Stomach smooth muscle (tissue), 2 donors: ENCODE results near the gene DIDO1.

Source experiments
- H3K27ac ChIP-seq: one replicate; pipeline ENCODE4 v1.7.0; 2013; ENCODE audit warnings: mild to moderate bottlenecking, low read length, inconsistent platforms
- H3K27me3 ChIP-seq, 2 donors: one replicate each; pipeline ENCODE4 v1.7.0; 2013; ENCODE audit warnings: low read length in 2 of 2; ENCODE audit not compliant: insufficient read depth in 2 of 2, control insufficient read depth in 1 of 2
- H3K36me3 ChIP-seq, 2 donors: one replicate each; pipeline ENCODE4 v1.7.0; 2013; ENCODE audit warnings: low read length in 2 of 2; ENCODE audit not compliant: control insufficient read depth in 2 of 2, insufficient read depth in 2 of 2
- H3K4me1 ChIP-seq: one replicate; pipeline ENCODE4 v1.7.0; 2013; ENCODE audit warnings: low read length; ENCODE audit not compliant: control insufficient read depth, insufficient read depth
- H3K4me3 ChIP-seq, 2 donors: one replicate each; pipeline ENCODE4 v1.7.0; 2013; ENCODE audit warnings: low read length in 2 of 2
- H3K9ac ChIP-seq, 2 donors: one replicate each; pipeline ENCODE4 v1.7.0; 2013; ENCODE audit warnings: low read length in 2 of 2, mild to moderate bottlenecking in 1 of 2
- H3K9me3 ChIP-seq, 2 donors: one replicate each; pipeline ENCODE4 v1.7.0; 2013; ENCODE audit warnings: low read length in 2 of 2; ENCODE audit not compliant: control insufficient read depth in 2 of 2
- donor health status: healthy.
- donor health status: Pancreatic carcinoma.

The DIDO1 gene

GRCh38 chr20:62836967-62837490 lies 89.3 kb downstream of the DIDO1 start:
- H3K4me1 ChIP-seq, result peaks cover 3% of the 10 kb centered on the region
- H3K27ac ChIP-seq, result no peak overlapping the region
- no peaks in the 10 kb centered on the region for H3K9me3 ChIP-seq
- H3K4me3 ChIP-seq, result no peak overlapping the region
- H3K27me3 ChIP-seq, result peaks cover 0 to 9% of the 10 kb centered on the region in 2 donors
- H3K9ac ChIP-seq, result no peak overlapping the region
- H3K36me3 ChIP-seq, result no peaks in the 10 kb centered on the region

DNA sequence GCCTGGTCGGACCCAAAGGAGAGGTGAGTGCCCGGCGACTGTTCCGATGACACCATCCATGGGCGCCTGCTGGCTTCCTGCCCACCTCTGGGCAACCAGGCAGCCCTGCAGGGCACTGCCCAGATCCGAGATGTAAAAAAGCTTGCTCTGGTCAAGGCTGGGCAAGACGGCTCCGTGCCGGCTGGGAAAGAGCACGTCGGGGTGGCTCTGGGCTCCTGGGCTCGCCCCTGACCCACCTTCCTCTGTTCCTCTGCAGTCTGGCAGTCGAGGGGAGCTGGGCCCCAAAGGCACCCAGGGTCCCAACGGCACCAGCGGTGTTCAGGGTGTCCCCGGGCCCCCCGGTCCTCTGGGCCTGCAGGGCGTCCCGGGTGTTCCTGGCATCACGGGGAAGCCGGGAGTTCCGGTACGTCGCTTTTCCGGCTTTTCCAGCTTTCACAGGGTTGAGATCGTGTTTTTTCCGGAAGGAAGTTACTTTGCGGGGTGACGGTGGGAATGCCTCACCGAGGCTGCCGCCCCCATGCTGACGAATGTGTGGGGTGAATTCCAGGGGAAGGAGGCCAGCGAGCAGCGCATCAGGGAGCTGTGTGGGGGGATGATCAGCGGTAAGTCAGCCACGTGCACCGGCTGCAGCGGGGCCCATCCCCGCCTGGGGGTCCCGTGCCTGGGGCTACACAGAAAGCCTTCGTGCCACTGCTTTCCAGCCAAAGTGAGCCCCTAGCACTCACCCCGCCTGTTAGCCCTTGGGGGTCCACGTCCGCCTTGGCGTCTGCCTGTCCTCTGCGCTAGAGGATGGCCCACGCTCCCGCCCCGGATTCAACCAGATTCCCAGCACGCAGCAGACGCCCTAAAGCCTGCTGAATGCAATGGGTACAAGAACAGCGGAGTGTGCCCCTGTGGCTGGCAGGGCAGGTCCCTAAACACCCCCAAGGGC lies 90.1 kb downstream of the DIDO1 start:
- H3K36me3 ChIP-seq, result no peaks in the 10 kb centered on the region
- peaks cover 8% of the 10 kb centered on the region for H3K4me1 ChIP-seq
- H3K4me3 ChIP-seq, result no peak overlapping the region
- H3K27me3 ChIP-seq, result peaks cover 0 to 9% of the 10 kb centered on the region in 2 donors
- H3K27ac ChIP-seq, result no peak overlapping the region
- H3K9ac ChIP-seq, result no peak overlapping the region
- no peaks in the 10 kb centered on the region for H3K9me3 ChIP-seq

GRCh38 chr20:62834967-62835730 lies 91.2 kb downstream of the DIDO1 start:
- no peak overlapping the region for H3K27ac ChIP-seq
- H3K27me3 ChIP-seq, result peaks cover 0 to 9% of the 10 kb centered on the region in 2 donors
- no peak overlapping the region for H3K4me3 ChIP-seq
- H3K4me1 ChIP-seq, result peaks cover 8% of the 10 kb centered on the region
- no peaks in the 10 kb centered on the region for H3K36me3 ChIP-seq
- no peaks in the 10 kb centered on the region for H3K9me3 ChIP-seq
- H3K9ac ChIP-seq, result no peak overlapping the region

DNA sequence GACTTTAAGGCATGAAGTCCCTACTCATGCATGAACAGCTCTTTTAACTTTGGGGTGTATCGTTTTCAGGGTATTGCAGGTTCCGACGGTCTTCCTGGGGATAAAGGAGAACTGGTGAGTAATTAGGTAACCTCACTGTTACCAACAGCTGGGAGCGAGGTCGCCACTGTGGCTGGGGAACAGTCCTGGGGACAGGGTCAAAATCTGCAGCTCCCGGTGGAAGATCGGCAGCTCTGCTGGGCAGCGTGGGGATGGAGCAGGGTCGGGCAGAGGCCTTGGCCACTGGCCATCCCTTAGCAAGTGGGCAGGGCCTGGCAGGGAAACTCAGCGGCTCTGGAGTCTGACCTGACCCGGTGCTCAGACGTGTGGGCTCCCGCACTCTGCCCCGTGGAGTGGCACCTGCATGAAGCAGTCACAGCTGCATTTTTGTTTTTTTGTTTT lies 93.3 kb downstream of the DIDO1 start:
- H3K27ac ChIP-seq, result no peak overlapping the region
- peaks cover 0 to 6% of the 10 kb centered on the region in 2 donors for H3K27me3 ChIP-seq
- H3K4me1 ChIP-seq, result peaks cover 8% of the 10 kb centered on the region
- no peak overlapping the region for H3K4me3 ChIP-seq
- H3K36me3 ChIP-seq, result no peaks in the 10 kb centered on the region
- no peak overlapping the region for H3K9ac ChIP-seq
- H3K9me3 ChIP-seq, result no peaks in the 10 kb centered on the region

- Histone ChIP-seq H3K27ac (no peak overlapping the region), H3K4me3 (no peak overlapping the region), H3K9ac (no peak overlapping the region)
Measured at GRCh38 chr20:62832212-62832922, 93.9 kb downstream of the DIDO1 start.

GRCh38 chr20:62831854-62832211 lies 94.5 kb downstream of the DIDO1 start:
- Histone ChIP-seq H3K36me3 (no peaks in the 10 kb centered on the region), H3K9ac (no peak overlapping the region), H3K27me3 (peaks cover 0 to 6% of the 10 kb centered on the region in 2 donors), H3K4me1 (peaks cover 8% of the 10 kb centered on the region), H3K27ac (no peak overlapping the region), H3K9me3 (no peaks in the 10 kb centered on the region), H3K4me3 (no peak overlapping the region)

More at GRCh38 chr20:62832212-62832922, 93.9 kb downstream of the DIDO1 start:
- H3K9me3 ChIP-seq, result no peaks in the 10 kb centered on the region
- H3K36me3 ChIP-seq, result no peaks in the 10 kb centered on the region
- H3K4me1 ChIP-seq, result peaks cover 8% of the 10 kb centered on the region
- H3K27me3 ChIP-seq, result peaks cover 0 to 6% of the 10 kb centered on the region in 2 donors

DNA sequence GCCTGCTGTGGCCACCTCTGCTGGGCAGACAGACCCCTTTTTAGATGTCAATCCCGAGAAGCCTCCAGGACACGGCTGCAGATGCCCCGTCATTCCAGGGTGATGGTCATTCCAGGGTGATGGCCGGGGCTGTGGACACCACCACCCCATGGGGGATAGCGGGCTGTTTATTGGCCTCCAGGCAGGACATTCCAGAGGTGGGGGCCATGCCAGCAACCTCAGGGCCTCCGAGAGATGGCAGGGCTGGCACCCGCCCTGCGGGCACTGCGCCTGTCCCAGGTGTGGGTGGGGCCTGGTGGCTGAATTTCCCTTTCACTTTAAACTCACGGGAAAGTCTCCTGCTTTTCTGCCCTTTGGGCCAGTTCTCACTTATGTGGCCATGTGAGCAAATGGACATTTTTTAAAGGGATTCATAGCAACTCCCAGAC lies 94.9 kb downstream of the DIDO1 start:
- no peak overlapping the region for H3K4me3 ChIP-seq
- no peak overlapping the region for H3K9ac ChIP-seq
- peaks cover 8% of the 10 kb centered on the region for H3K4me1 ChIP-seq
- H3K9me3 ChIP-seq, result no peaks in the 10 kb centered on the region
- peaks cover 0 to 2% of the 10 kb centered on the region in 2 donors for H3K27me3 ChIP-seq
- H3K27ac ChIP-seq, result no peak overlapping the region
- no peaks in the 10 kb centered on the region for H3K36me3 ChIP-seq

DNA sequence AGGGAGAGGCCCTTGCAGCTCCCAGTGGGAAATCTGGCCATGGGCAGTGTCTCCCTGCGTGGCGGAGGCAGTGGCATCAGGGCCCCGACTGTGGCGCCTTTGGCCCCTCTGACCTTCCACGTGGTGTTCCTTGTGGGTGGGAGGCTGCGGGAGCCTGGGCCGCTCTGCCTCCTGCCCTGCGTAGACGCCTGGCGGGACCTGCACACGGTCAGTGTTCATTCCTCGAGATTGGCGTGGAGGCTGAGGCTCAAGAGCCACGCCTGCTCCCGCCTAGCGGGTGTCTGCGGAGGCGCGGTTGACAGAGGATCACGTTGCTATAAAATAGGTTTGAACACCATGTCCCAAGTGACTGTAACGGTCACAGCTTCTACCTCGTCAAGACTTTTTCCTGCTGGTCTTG lies 95.5 kb downstream of the DIDO1 start:
- no peak overlapping the region for H3K27ac ChIP-seq
- peaks cover 0 to 2% of the 10 kb centered on the region in 2 donors for H3K27me3 ChIP-seq
- no peak overlapping the region for H3K9ac ChIP-seq
- peaks cover 8% of the 10 kb centered on the region for H3K4me1 ChIP-seq
- no peaks in the 10 kb centered on the region for H3K36me3 ChIP-seq
- no peak overlapping the region for H3K4me3 ChIP-seq
- H3K9me3 ChIP-seq, result no peaks in the 10 kb centered on the region

GRCh38 chr20:62830251-62830650 lies 96.1 kb downstream of the DIDO1 start:
- no peak overlapping the region for H3K9ac ChIP-seq
- peaks cover 0 to 2% of the 10 kb centered on the region in 2 donors for H3K27me3 ChIP-seq
- peaks cover 8% of the 10 kb centered on the region for H3K4me1 ChIP-seq
- H3K36me3 ChIP-seq, result no peaks in the 10 kb centered on the region
- no peaks in the 10 kb centered on the region for H3K9me3 ChIP-seq
- no peak overlapping the region for H3K27ac ChIP-seq
- no peak overlapping the region for H3K4me3 ChIP-seq
